SKM-1 (cell line): ENCODE measurements around the gene ERI3.
"Not testable (repeated sequence)": the region's sequence is repeated elsewhere in the genome, so short reads cannot be mapped to it uniquely, and the experiment has no call there.

ENCODE experiments used
- DNase-seq: peaks from one replicate; lab custom pipeline; 2025; ENCODE audit not compliant: unreplicated experiment; lab: John Stamatoyannopoulos, UW

Gene ERI3

GRCh38 chr1:44217809-44218410, 137.1 kb downstream of the ERI3 start:
- DNase-seq, result peak; percentile 17

- peak; percentile 63 for DNase-seq
Measured at GRCh38 chr1:44213222-44214112, 141.6 kb downstream of the ERI3 start, which contains the start of gene DMAP1. Gene DMAP1, plus strand, starts transcription at chr1:44213471. Its CDS starts 283 bp downstream, at chr1:44213754.

GRCh38 chr1:44212355-44213221, 142.5 kb downstream of the ERI3 start:
- DNase-seq, result no peak

GRCh38 chr1:44210595-44210994, 144.5 kb downstream of the ERI3 start:
- no peak for DNase-seq

GRCh38 chr1:44208226-44208625, 146.8 kb downstream of the ERI3 start:
- DNase-seq, result no peak

GRCh38 chr1:44206545-44206944, 148.5 kb downstream of the ERI3 start:
- not testable (repeated sequence) for DNase-seq

GRCh38 chr1:44200336-44200735, 154.7 kb downstream of the ERI3 start:
- DNase-seq, result no peak

GRCh38 chr1:44174630-44175029, 180.4 kb downstream of the ERI3 start:
- no peak for DNase-seq
